ENCODE measurements around the gene ZFYVE28.

GRCh38 chr4:2280531-2281300 is 137.7 kb downstream of the ZFYVE28 start:
- peak in 1 of 2 donors; percentile 13 for TF ChIP-seq CTCF (conservative IDR thresholded peaks at IDR 0.05 in 1 of 2, IDR thresholded peaks at IDR 0.05 in 1 of 2; ENCODE audit: extremely low read depth in 1 of 2, insufficient read depth in 1 of 2, low read depth in 1 of 2, low read length in 2 of 2)
- no peak for TF ChIP-seq EZH2 (IDR thresholded peaks at IDR 0.05; ENCODE audit: borderline replicate concordance, low read length)

Data from mammary epithelial cell (primary cell).